OCI-LY3 (cell line): ENCODE measurements around the gene AHCYL2.

ENCODE experiments used
- H2AFZ ChIP-seq: fragments of 200-600, 300-600 bp; shearing (Covaris generic); 2 replicates; pipeline ENCODE4 v1.6.0; 2014; ENCODE audit warnings: antibody characterized with exemption, low read depth, low read length
- H3K27ac ChIP-seq: fragments of 200-600, 300-600 bp; sonication (generic); 2 replicates; pipeline ENCODE4 v1.5.1; 2014; ENCODE audit warnings: mild to moderate bottlenecking, low read length, moderate library complexity, mixed read lengths
- H3K27me3 ChIP-seq: fragments of 200-600, 300-600 bp; sonication (generic); 2 replicates; pipeline ENCODE4 v1.6.1; 2014; ENCODE audit warnings: low read depth, low read length, mixed read lengths
- H3K36me3 ChIP-seq: fragments of 200-600, 300-600 bp; sonication (generic); replicated peaks from 2 replicates; pipeline ENCODE3; 2014; ENCODE audit warnings: low read depth, low read length, mixed read lengths
- H3K4me1 ChIP-seq: fragments of 300-600, 200-600 bp; sonication (generic); 2 replicates; pipeline ENCODE4 v1.6.1; 2014; ENCODE audit warnings: low read length, mixed read lengths
- H3K4me2 ChIP-seq: fragments of 200-600, 300-600 bp; sonication (generic); 2 replicates; pipeline ENCODE4 v1.6.1; 2014; ENCODE audit warnings: low read length, mixed read lengths
- H3K4me3 ChIP-seq: fragments of 300-600, 200-600 bp; sonication (generic); 2 replicates; pipeline ENCODE4 v1.5.1; 2014; ENCODE audit warnings: antibody characterized with exemption, mild to moderate bottlenecking, low read length, moderate library complexity
- H3K79me2 ChIP-seq: fragments of 300-600, 200-600 bp; shearing (Covaris generic); 2 replicates; pipeline ENCODE4 v1.6.1; 2014; ENCODE audit warnings: mild to moderate bottlenecking, low read length, mixed read lengths
- H3K9ac ChIP-seq: fragments of 300-600, 200-600 bp; shearing (Covaris generic); 2 replicates; pipeline ENCODE4 v1.6.0; 2014; ENCODE audit warnings: mild to moderate bottlenecking, low read length, moderate library complexity
- H3K9me3 ChIP-seq: fragments of 200-600, 300-600 bp; shearing (Covaris generic); 2 replicates; pipeline ENCODE4 v1.6.1; 2014; ENCODE audit warnings: low read length, mixed read lengths; ENCODE audit not compliant: insufficient read depth
- H4K20me1 ChIP-seq: fragments of 200-600, 300-600 bp; sonication (generic); 2 replicates; pipeline ENCODE4 v1.6.1; 2016; ENCODE audit warnings: low read length, mixed read lengths; ENCODE audit not compliant: insufficient read depth
- CTCF ChIP-seq: fragments of 200-600, 300-600 bp; sonication (generic); IDR thresholded peaks from 2 replicates; pipeline ENCODE4 v1.5.1; 2014; ENCODE audit warnings: antibody characterized with exemption, low read length, low read depth
- EZH2phosphoT487 ChIP-seq: fragments of 200-600 bp; shearing (Covaris generic); IDR thresholded peaks from 2 replicates; pipeline ENCODE4 v1.6.1; 2018; ENCODE audit warnings: antibody characterized with exemption, mixed run types, low read depth

Gene AHCYL2

GRCh38 chr7:129189661-129190310, 35.0 kb upstream of the AHCYL2 start:
- H3K9ac ChIP-seq = peak overlapping the region; percentile 84
- peaks cover 5% of the 10 kb centered on the region for H3K36me3 ChIP-seq
- TF ChIP-seq CTCF (no peak), EZH2phosphoT487 (no peak)
- peaks cover 24% of the 10 kb centered on the region for H3K4me1 ChIP-seq
- H3K27ac ChIP-seq = no peak overlapping the region
- peaks cover 41% of the 10 kb centered on the region for H3K79me2 ChIP-seq
- H4K20me1 ChIP-seq = peaks cover 14% of the 10 kb centered on the region
- H3K9me3 ChIP-seq = no peaks in the 10 kb centered on the region
- H3K4me3 ChIP-seq = peak overlapping the region; percentile 97
- 0 out of 2 replicates have a peak overlapping the region, but pooled peaks have one; percentile 72 for H2AFZ ChIP-seq
- no peaks in the 10 kb centered on the region for H3K27me3 ChIP-seq
- H3K4me2 ChIP-seq = peak overlapping the region; percentile 92

GRCh38 chr7:129191272-129191671, 33.6 kb upstream of the AHCYL2 start:
- no peaks in the 10 kb centered on the region for H3K27me3 ChIP-seq
- H3K9ac ChIP-seq = no peak overlapping the region
- peaks cover 48% of the 10 kb centered on the region for H3K79me2 ChIP-seq
- no peak overlapping the region for H3K27ac ChIP-seq
- H3K4me3 ChIP-seq = no peak overlapping the region
- H3K9me3 ChIP-seq = no peaks in the 10 kb centered on the region
- peaks cover 24% of the 10 kb centered on the region for H3K4me1 ChIP-seq
- H3K4me2 ChIP-seq = no peak overlapping the region
- H2AFZ ChIP-seq = no peak overlapping the region
- no peak for TF ChIP-seq CTCF
- no peak for TF ChIP-seq EZH2phosphoT487
- H3K36me3 ChIP-seq = peaks cover 10% of the 10 kb centered on the region
- peaks cover 14% of the 10 kb centered on the region for H4K20me1 ChIP-seq

DNA sequence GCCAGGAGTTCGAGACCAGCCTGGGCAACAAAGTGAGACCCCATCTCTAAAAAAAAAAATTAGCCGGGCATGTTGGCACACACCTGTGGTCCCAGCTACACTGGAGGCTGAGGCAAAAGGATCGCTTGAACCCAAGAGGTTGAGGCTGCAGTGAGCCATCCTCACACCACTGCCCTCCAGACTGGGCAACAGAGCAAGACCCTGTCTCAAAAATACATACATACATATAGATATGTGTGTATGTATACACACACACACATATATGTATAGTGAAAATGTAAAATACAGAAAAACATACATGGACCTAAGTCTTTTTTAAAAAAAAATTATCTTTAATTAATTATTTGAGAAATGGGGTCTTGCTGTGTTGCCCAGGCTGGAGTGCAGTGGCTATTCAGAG, 30.9 kb upstream of the AHCYL2 start:
- Histone ChIP-seq H3K9ac (no peak overlapping the region), H3K27ac (no peak overlapping the region), H4K20me1 (peaks cover 14% of the 10 kb centered on the region), H3K4me3 (no peak overlapping the region), H3K4me1 (peaks cover 15% of the 10 kb centered on the region), H3K36me3 (peaks cover 10% of the 10 kb centered on the region), H3K27me3 (no peaks in the 10 kb centered on the region), H3K79me2 (peaks cover 46% of the 10 kb centered on the region), H3K4me2 (no peak overlapping the region), H3K9me3 (no peaks in the 10 kb centered on the region), H2AFZ (no peak overlapping the region)
- TF ChIP-seq EZH2phosphoT487 (no peak), CTCF (no peak)

GRCh38 chr7:129197771-129198170, 27.1 kb upstream of the AHCYL2 start:
- Histone ChIP-seq H3K4me3 (no peak overlapping the region), H3K4me1 (peaks cover 5% of the 10 kb centered on the region; the same call in 1 of the 2 replicates), H3K27ac (no peak overlapping the region), H3K27me3 (no peaks in the 10 kb centered on the region), H3K9ac (no peak overlapping the region), H4K20me1 (no peaks in the 10 kb centered on the region), H3K36me3 (peaks cover 8% of the 10 kb centered on the region), H2AFZ (no peak overlapping the region), H3K4me2 (no peak overlapping the region), H3K9me3 (no peaks in the 10 kb centered on the region), H3K79me2 (peaks cover 16% of the 10 kb centered on the region)
- TF ChIP-seq EZH2phosphoT487 = no peak
- no peak for TF ChIP-seq CTCF
